HCT116 (cell line): Measurements from ENCODE around the gene EPS8L2. TPM values are rescaled to one million over a fixed set of nuclear protein-coding genes. Genes with fewer than 3 reads are reported as not detected.
A peak's percentile ranks its signal among the peaks of the same experiment; 100 is the strongest.

Experiments used
- ATAC-seq: fragments of 200-7000 bp; cut with Tn5 transposase; 2 replicates; pipeline ENCODE4 v1.9.1; 2020; ENCODE audit warnings: mild to moderate bottlenecking, moderate library complexity
- BruUV-seq: library from RNA; stranded (reverse); fragments of 400-500 nt; replicated peaks from 2 replicates; lab custom pipeline; 2021; lab: Mats Ljungman, UMichigan
- CTCF ChIA-PET: fragments of 300-600 bp; sonication (Branson Sonifier 250); formaldehyde crosslinking; loops from one replicate; lab custom pipeline; 2021; ENCODE audit warnings: antibody characterized with exemption; lab: Charles Lee
- POLR2A ChIA-PET: fragments of 300-600, 350-600 bp; sonication (Branson Sonifier 250); formaldehyde crosslinking; loops from one replicate; lab custom pipeline; 2021; ENCODE audit warnings: antibody characterized with exemption; lab: Charles Lee
- RAD21 ChIA-PET, 2 experiments: fragments of 300-600 bp; sonication (Branson Sonifier 250); formaldehyde crosslinking; loops; one replicate each; lab custom pipeline; 2023; ENCODE audit warnings: low total read pairs in 2 of 2; ENCODE audit not compliant: uncharacterized antibody in 2 of 2, unreplicated experiment in 2 of 2, low non-redundant PET in 1 of 2; lab: Charles Lee
- DNase-seq: peaks from one replicate; pipeline ENCODE4 v3.0.0-alpha.2; 2010; ENCODE audit warnings: low read depth, low spot score
- H2AFZ ChIP-seq: fragments of 200-600 bp; shearing (Covaris generic), sonication (generic); 2 replicates; pipeline ENCODE4 v1.6.1; 2017; ENCODE audit warnings: low read depth, mixed run types, mixed read lengths, antibody characterized with exemption, low read length; ENCODE audit not compliant: poor library complexity, severe bottlenecking
- H3K27ac ChIP-seq: 2 replicates; pipeline ENCODE4 v1.5.1; 2012; ENCODE audit warnings: low read depth, low read length
- H3K27me3 ChIP-seq: fragments of 200-600 bp; sonication (generic); 2 replicates; pipeline ENCODE4 v1.6.1; 2016; ENCODE audit warnings: mixed run types, low read length, mixed read lengths; ENCODE audit not compliant: insufficient read depth
- H3K36me3 ChIP-seq, 2 experiments: fragments of 200-500 bp in 1 of 2; fragments of 200-600 bp in 1 of 2; sonication (Bioruptor generic) in 1 of 2; sonication (generic) in 1 of 2; 2 replicates each; pipeline versions ENCODE4 v1.5.1 to v1.6.1; 2014 to 2016; ENCODE audit warnings: low read length in 2 of 2, inconsistent platforms in 1 of 2, mixed read lengths in 1 of 2, mixed run types in 1 of 2; ENCODE audit not compliant: insufficient read depth in 2 of 2, control insufficient read depth in 1 of 2
- H3K4me1 ChIP-seq, 2 experiments: fragments of 200-600 bp in 1 of 2; sonication (generic) in 1 of 2; 2 replicates each; pipeline versions ENCODE4 v1.5.1 to v1.6.1; 2012 to 2017; ENCODE audit warnings: low read length in 2 of 2, inconsistent platforms in 1 of 2, mild to moderate bottlenecking in 1 of 2, mixed read lengths in 1 of 2, mixed run types in 1 of 2, moderate library complexity in 1 of 2; ENCODE audit not compliant: insufficient read depth in 2 of 2, control insufficient read depth in 1 of 2
- H3K4me2 ChIP-seq: fragments of 200-600 bp; sonication (generic); 2 replicates; pipeline ENCODE4 v1.6.1; 2017; ENCODE audit warnings: mixed run types, low read length, mixed read lengths
- H3K4me3 ChIP-seq, 2 experiments: fragments of 200-600 bp in 1 of 2; sonication (generic) in 1 of 2; replicated peaks in 1 of 2; 2 replicates each; pipeline ENCODE4 v1.5.1; 2011 to 2016; ENCODE audit warnings: low read length in 2 of 2, control low read depth in 1 of 2, low read depth in 1 of 2, mild to moderate bottlenecking in 1 of 2, mixed read lengths in 1 of 2, mixed run types in 1 of 2
- H3K79me2 ChIP-seq: fragments of 200-600 bp; sonication (generic); 2 replicates; pipeline ENCODE4 v1.6.1; 2017; ENCODE audit warnings: mild to moderate bottlenecking, mixed run types, low read length, moderate library complexity, mixed read lengths; ENCODE audit not compliant: insufficient read depth
- H3K9ac ChIP-seq: fragments of 200-600 bp; sonication (generic); 2 replicates; pipeline ENCODE4 v1.6.1; 2016; ENCODE audit warnings: low read length, mixed read lengths
- H3K9me2 ChIP-seq: fragments of 200-600 bp; sonication (generic), shearing (Covaris generic); 2 replicates; pipeline ENCODE4 v1.6.1; 2017; ENCODE audit warnings: mixed run types, mild to moderate bottlenecking, moderate library complexity; ENCODE audit not compliant: insufficient read depth
- H3K9me3 ChIP-seq, 2 experiments: fragments of 200-500 bp in 1 of 2; fragments of 200-600 bp in 1 of 2; sonication (Bioruptor generic) in 1 of 2; sonication (generic) in 1 of 2; 2 replicates each; pipeline ENCODE4 v1.6.1; 2014 to 2017; ENCODE audit warnings: low read length in 2 of 2, mixed read lengths in 2 of 2, inconsistent platforms in 1 of 2, low read depth in 1 of 2, mild to moderate bottlenecking in 1 of 2, mixed run types in 1 of 2, moderate library complexity in 1 of 2; ENCODE audit not compliant: control insufficient read depth in 1 of 2, insufficient read depth in 1 of 2
- H4K20me1 ChIP-seq: fragments of 200-600 bp; sonication (generic), shearing (Covaris generic); 2 replicates; pipeline ENCODE4 v1.6.1; 2017; ENCODE audit warnings: mixed run types, mild to moderate bottlenecking, moderate library complexity; ENCODE audit not compliant: insufficient read depth
- CBX3 ChIP-seq: IDR thresholded peaks from 2 replicates; pipeline ENCODE4 v1.6.1; 2012; ENCODE audit warnings: low read depth
- CEBPB ChIP-seq: IDR thresholded peaks from 2 replicates; pipeline ENCODE4 v1.6.1; 2012; ENCODE audit warnings: low read depth
- EGR1 ChIP-seq: IDR thresholded peaks from 2 replicates; pipeline ENCODE4 v1.6.1; 2012; ENCODE audit warnings: low read depth
- ELF1 ChIP-seq: IDR thresholded peaks from 2 replicates; pipeline ENCODE4 v1.6.1; 2012; ENCODE audit warnings: low read depth, borderline replicate concordance
- EZH2 ChIP-seq: fragments of 200-600 bp; sonication (generic); IDR thresholded peaks from 2 replicates; pipeline ENCODE4 v1.6.1; 2017; ENCODE audit warnings: antibody characterized with exemption, mixed run types
- EZH2phosphoT487 ChIP-seq: fragments of 200-600 bp; IDR thresholded peaks from 2 replicates; pipeline ENCODE4 v1.6.1; 2018; ENCODE audit warnings: antibody characterized with exemption, borderline replicate concordance
- JUND ChIP-seq: IDR thresholded peaks from 2 replicates; pipeline ENCODE4 v1.6.1; 2012
- POLR2A ChIP-seq: IDR thresholded peaks from 2 replicates; pipeline ENCODE4 v1.7.0; 2011; ENCODE audit warnings: borderline replicate concordance; ENCODE audit not compliant: insufficient read depth, insufficient read length; ENCODE audit errors: extremely low read depth
- POLR2AphosphoS5 ChIP-seq: IDR thresholded peaks from 2 replicates; pipeline ENCODE4 v1.6.1; 2011; ENCODE audit warnings: mild to moderate bottlenecking, low read depth, low read length, moderate library complexity
- RAD21 ChIP-seq: IDR thresholded peaks from 2 replicates; pipeline ENCODE4 v1.6.1; 2012; ENCODE audit warnings: low read depth, mild to moderate bottlenecking
- SIN3A ChIP-seq: IDR thresholded peaks from 2 replicates; pipeline ENCODE4 v1.6.1; 2012; ENCODE audit warnings: low read depth
- SP1 ChIP-seq: IDR thresholded peaks from 2 replicates; pipeline ENCODE4 v1.6.1; 2012; ENCODE audit warnings: low read depth
- SRF ChIP-seq: IDR thresholded peaks from 2 replicates; pipeline ENCODE4 v1.6.1; 2012; ENCODE audit warnings: low read depth
- ZFX ChIP-seq: fragments of 450-650 bp; IDR thresholded peaks from 2 replicates; pipeline ENCODE4 v1.6.1; 2017
- ZNF274 ChIP-seq: fragments of 200-500 bp; sonication (Bioruptor generic); IDR thresholded peaks from 2 replicates; pipeline ENCODE4 v1.6.1; 2014; ENCODE audit warnings: mild to moderate bottlenecking, low read depth, low read length, inconsistent platforms
- intact Hi-C: fragments of 100-400 bp; cut with micrococcal nuclease; formaldehyde crosslinking; loops from 2 replicates; pipeline ENCODE4 v1.10.0; 2022
- total RNA-seq: library from RNA; stranded (reverse); gene quantifications from one replicate; pipeline ENCODE4 v1.2.1, GENCODE V29; 2021; ENCODE audit not compliant: unreplicated experiment
- TF ChIP-seq, protein P1 (sequence below): IDR thresholded peaks from 2 replicates; pipeline ENCODE4 v1.6.1; 2012
- TF ChIP-seq, protein P2 (sequence below): IDR thresholded peaks from 2 replicates; pipeline ENCODE4 v1.6.1; 2011; ENCODE audit warnings: mild to moderate bottlenecking, low read length, moderate library complexity; ENCODE audit not compliant: insufficient replicate concordance; ENCODE audit errors: extremely low read depth
- TF ChIP-seq, protein P3 (sequence below): IDR thresholded peaks from 2 replicates; pipeline ENCODE4 v1.6.1; 2012
- TF ChIP-seq, protein P4 (sequence below), 3 experiments: fragments of 200-600 bp in 1 of 3; sonication (generic) in 1 of 3; IDR thresholded peaks in 2 of 3; conservative IDR thresholded peaks in 1 of 3; 2 replicates each; pipeline ENCODE4 v1.5.1; 2012 to 2017; ENCODE audit warnings: low read depth in 2 of 3, low read length in 2 of 3, antibody characterized with exemption in 1 of 3, borderline replicate concordance in 1 of 3, control low read depth in 1 of 3, mild to moderate bottlenecking in 1 of 3, mixed read lengths in 1 of 3, mixed run types in 1 of 3, moderate library complexity in 1 of 3; ENCODE audit not compliant: insufficient read depth in 1 of 3
- TF ChIP-seq, protein P5 (sequence below): IDR thresholded peaks from 2 replicates; pipeline ENCODE4 v1.6.1; 2012; ENCODE audit warnings: low read depth

EPS8L2 gene
- total RNA-seq, 1 experiment from 2014 or later, result 157 TPM

DNA sequence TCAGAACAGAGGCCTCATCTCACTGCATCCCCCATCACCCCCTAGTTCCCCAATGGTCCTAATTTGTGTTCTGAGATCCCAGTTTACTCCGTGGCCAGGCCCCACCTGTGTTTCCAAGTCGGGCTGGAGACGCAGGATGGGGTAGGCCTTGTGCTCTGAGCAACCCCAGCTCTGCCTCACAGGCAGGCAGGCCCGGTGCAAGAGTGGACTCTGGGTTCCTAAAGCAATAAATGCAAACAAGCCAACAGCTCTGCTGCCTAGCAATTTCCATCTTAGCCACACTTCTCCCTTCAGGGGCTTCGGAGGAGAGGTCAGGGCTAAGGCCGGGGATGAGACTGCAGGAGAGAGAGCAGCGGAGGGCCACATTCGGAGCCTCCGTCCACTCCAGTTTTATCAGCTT, 2.5 kb upstream of the EPS8L2 start:
- TF ChIP-seq ZNF274, result no peak
- TF ChIP-seq, protein P1, sequence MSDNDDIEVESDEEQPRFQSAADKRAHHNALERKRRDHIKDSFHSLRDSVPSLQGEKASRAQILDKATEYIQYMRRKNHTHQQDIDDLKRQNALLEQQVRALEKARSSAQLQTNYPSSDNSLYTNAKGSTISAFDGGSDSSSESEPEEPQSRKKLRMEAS, result no peak
- TF ChIP-seq EZH2, result no peak
- no peak for TF ChIP-seq RAD21
- TF ChIP-seq CEBPB, result no peak
- TF ChIP-seq, protein P2, sequence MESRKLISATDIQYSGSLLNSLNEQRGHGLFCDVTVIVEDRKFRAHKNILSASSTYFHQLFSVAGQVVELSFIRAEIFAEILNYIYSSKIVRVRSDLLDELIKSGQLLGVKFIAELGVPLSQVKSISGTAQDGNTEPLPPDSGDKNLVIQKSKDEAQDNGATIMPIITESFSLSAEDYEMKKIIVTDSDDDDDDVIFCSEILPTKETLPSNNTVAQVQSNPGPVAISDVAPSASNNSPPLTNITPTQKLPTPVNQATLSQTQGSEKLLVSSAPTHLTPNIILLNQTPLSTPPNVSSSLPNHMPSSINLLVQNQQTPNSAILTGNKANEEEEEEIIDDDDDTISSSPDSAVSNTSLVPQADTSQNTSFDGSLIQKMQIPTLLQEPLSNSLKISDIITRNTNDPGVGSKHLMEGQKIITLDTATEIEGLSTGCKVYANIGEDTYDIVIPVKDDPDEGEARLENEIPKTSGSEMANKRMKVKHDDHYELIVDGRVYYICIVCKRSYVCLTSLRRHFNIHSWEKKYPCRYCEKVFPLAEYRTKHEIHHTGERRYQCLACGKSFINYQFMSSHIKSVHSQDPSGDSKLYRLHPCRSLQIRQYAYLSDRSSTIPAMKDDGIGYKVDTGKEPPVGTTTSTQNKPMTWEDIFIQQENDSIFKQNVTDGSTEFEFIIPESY, result no peak
- TF ChIP-seq SIN3A, result no peak
- no peak for TF ChIP-seq ELF1
- TF ChIP-seq ZFX, result no peak
- TF ChIP-seq, protein P3, sequence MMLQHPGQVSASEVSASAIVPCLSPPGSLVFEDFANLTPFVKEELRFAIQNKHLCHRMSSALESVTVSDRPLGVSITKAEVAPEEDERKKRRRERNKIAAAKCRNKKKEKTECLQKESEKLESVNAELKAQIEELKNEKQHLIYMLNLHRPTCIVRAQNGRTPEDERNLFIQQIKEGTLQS, result no peak
- TF ChIP-seq, protein P4, sequence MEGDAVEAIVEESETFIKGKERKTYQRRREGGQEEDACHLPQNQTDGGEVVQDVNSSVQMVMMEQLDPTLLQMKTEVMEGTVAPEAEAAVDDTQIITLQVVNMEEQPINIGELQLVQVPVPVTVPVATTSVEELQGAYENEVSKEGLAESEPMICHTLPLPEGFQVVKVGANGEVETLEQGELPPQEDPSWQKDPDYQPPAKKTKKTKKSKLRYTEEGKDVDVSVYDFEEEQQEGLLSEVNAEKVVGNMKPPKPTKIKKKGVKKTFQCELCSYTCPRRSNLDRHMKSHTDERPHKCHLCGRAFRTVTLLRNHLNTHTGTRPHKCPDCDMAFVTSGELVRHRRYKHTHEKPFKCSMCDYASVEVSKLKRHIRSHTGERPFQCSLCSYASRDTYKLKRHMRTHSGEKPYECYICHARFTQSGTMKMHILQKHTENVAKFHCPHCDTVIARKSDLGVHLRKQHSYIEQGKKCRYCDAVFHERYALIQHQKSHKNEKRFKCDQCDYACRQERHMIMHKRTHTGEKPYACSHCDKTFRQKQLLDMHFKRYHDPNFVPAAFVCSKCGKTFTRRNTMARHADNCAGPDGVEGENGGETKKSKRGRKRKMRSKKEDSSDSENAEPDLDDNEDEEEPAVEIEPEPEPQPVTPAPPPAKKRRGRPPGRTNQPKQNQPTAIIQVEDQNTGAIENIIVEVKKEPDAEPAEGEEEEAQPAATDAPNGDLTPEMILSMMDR (IDR thresholded peaks at IDR 0.05 in 2 of 3, conservative IDR thresholded peaks at IDR 0.05 in 1 of 3; ENCODE audit: borderline replicate concordance in 1 of 3, insufficient read depth in 1 of 3, low read depth in 2 of 3, low read length in 2 of 3), result no peak
- TF ChIP-seq, protein P5, sequence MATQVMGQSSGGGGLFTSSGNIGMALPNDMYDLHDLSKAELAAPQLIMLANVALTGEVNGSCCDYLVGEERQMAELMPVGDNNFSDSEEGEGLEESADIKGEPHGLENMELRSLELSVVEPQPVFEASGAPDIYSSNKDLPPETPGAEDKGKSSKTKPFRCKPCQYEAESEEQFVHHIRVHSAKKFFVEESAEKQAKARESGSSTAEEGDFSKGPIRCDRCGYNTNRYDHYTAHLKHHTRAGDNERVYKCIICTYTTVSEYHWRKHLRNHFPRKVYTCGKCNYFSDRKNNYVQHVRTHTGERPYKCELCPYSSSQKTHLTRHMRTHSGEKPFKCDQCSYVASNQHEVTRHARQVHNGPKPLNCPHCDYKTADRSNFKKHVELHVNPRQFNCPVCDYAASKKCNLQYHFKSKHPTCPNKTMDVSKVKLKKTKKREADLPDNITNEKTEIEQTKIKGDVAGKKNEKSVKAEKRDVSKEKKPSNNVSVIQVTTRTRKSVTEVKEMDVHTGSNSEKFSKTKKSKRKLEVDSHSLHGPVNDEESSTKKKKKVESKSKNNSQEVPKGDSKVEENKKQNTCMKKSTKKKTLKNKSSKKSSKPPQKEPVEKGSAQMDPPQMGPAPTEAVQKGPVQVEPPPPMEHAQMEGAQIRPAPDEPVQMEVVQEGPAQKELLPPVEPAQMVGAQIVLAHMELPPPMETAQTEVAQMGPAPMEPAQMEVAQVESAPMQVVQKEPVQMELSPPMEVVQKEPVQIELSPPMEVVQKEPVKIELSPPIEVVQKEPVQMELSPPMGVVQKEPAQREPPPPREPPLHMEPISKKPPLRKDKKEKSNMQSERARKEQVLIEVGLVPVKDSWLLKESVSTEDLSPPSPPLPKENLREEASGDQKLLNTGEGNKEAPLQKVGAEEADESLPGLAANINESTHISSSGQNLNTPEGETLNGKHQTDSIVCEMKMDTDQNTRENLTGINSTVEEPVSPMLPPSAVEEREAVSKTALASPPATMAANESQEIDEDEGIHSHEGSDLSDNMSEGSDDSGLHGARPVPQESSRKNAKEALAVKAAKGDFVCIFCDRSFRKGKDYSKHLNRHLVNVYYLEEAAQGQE, result no peak
- TF ChIP-seq SRF, result no peak
- no peak for TF ChIP-seq CBX3
- TF ChIP-seq SP1, result no peak
- no peak for TF ChIP-seq EGR1
- no peak for TF ChIP-seq POLR2AphosphoS5
- TF ChIP-seq JUND, result no peak
- no peak for TF ChIP-seq POLR2A
- TF ChIP-seq EZH2phosphoT487, result no peak
- H3K79me2 ChIP-seq, result peaks cover 27% of the 10 kb centered on the region
- ATAC-seq (no peak), DNase-seq (no peak)
- H3K4me2 ChIP-seq, result no peak overlapping the region
- peak overlapping the region; percentile 58; the same call in 1 of the 2 replicates for H3K27ac ChIP-seq
- no peak overlapping the region for H2AFZ ChIP-seq
- ChIA-PET POLR2A (interaction anchor here (0.6 kb wide), 1 partner anchor 149 kb away, joined by 3 read pairs; no protein-coding TSS in a partner anchor), RAD21 (no interaction called here), CTCF (no interaction called here)
- H3K9me2 ChIP-seq, result no peaks in the 10 kb centered on the region
- H3K4me3 ChIP-seq, result no peak overlapping the region
- no peaks in the 10 kb centered on the region for H3K9me3 ChIP-seq
- intact Hi-C loops, result no loop called here
- H3K9ac ChIP-seq, result no peak overlapping the region
- no peaks in the 10 kb centered on the region for H4K20me1 ChIP-seq
- H3K4me1 ChIP-seq, result peaks cover 37 to 49% of the 10 kb centered on the region in 2 experiments
- TSS peak; percentile 38 for BruUV-seq
- no peaks in the 10 kb centered on the region for H3K27me3 ChIP-seq
- H3K36me3 ChIP-seq, result no peaks in the 10 kb centered on the region; a peak in 1 of 4 replicates
